ENCODE results near the gene FYCO1. TPM values are rescaled to one million over a fixed set of nuclear protein-coding genes. Genes with fewer than 3 reads are reported as not detected.
A peak's percentile ranks its signal among the peaks of the same experiment; 100 is the strongest.

FYCO1 gene
- total RNA-seq, 2 donors from 2014 or later: 23.5 to 32.8 TPM

DNA sequence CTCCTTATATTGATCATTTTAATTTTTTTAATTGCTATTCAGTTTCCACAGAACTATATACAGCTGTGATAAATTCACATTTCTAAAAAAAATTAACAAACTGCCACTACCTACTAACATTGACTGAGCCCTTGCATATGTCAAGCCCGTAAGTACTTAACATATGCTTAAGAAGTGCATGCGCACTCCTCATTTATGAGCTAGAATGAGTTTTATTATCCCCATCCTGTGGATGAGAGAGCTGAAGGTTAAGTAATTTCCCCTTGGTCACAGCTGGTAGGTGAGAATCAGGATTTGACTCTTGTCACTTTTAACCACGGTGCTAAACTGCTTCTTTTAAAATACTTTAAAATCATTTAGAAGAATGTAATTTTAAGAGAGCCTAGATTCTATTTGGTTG is 26.5 kb downstream of the FYCO1 start:
- ATAC-seq: no peak
- intact Hi-C loops (cut with DNase I, micrococcal nuclease): no loop called here
- DNase-seq: no peak

DNA sequence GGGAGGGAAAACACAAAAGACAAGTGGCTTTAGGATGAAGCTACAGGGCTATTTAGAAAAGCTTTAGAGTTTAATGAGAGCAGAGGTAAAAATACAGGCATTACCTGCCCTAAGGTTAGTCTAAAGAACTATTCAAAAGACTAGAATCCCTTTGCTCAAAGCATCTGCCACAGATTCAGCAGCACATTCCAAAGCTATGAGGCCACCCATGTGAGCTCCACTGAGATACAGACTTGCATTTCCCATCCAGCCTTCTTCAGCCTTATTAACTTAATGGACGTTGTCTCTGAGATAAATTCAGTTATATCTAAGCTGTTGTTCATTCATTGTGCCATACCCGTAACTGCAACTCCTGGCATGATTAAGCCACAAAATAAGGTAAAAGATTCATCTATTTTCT is 26.9 kb downstream of the FYCO1 start:
- DNase-seq (no peak), ATAC-seq (no peak)
- intact Hi-C loops (cut with DNase I, micrococcal nuclease): no loop called here

GRCh38 chr3:45968149-45968548 is 27.5 kb downstream of the FYCO1 start:
- no peak for DNase-seq
- no peak for ATAC-seq
- intact Hi-C loops (cut with DNase I, micrococcal nuclease): no loop called here

DNA sequence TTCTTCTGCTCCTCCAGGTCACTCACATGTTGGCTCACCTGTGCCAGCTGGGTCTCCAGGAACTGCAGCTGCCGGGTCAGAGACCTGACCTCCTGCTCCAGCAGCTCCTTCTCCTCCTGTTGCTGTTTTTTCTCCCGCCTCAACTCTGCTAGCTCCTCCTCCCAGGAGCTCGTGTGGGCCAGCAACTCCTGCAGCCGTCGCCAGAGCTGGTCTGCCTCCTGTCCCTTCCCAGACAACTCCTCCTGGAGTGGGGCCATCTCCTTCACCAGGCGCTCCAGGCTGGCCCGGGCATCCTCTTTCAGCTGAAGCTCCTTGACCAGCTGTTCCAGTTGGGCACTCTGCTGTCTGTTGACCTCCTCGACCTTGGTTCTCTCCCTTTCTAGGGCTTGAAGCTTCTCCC is 27.9 kb downstream of the FYCO1 start:
- DNase-seq (no peak), ATAC-seq (no peak)
- intact Hi-C loops (cut with DNase I, micrococcal nuclease): no loop called here

- intact Hi-C loops (cut with DNase I, micrococcal nuclease): no loop called here
- no peak for ATAC-seq
- no peak for DNase-seq
These were observed 28.5 kb downstream of the FYCO1 start for GRCh38 chr3:45966950-45967640.

GRCh38 chr3:45966371-45966791 is 29.2 kb downstream of the FYCO1 start:
- intact Hi-C loops (cut with DNase I, micrococcal nuclease): no loop called here
- ATAC-seq (no peak), DNase-seq (no peak)

DNA sequence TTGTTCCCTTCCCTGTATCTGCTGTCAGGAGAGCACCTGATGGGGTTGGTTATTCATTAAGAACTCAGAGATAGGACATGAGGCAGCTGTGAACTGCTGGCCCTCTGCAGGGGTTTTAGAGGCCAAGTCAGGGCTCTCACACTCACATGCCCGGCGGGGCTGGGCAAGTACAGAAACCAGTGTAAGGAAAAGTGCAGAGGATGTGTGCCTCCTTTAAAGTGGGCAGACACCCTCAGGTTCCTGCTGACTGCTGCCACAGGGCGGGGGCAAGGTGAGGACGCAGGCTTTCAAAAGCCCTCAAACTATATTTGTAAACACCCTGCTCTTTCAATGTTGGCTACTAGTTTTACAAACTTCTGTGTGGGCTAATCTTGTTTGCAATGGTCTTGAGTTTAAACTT is 30.0 kb downstream of the FYCO1 start:
- intact Hi-C loops (cut with DNase I, micrococcal nuclease): no loop called here
- DNase-seq (no peak), ATAC-seq (no peak)

DNA sequence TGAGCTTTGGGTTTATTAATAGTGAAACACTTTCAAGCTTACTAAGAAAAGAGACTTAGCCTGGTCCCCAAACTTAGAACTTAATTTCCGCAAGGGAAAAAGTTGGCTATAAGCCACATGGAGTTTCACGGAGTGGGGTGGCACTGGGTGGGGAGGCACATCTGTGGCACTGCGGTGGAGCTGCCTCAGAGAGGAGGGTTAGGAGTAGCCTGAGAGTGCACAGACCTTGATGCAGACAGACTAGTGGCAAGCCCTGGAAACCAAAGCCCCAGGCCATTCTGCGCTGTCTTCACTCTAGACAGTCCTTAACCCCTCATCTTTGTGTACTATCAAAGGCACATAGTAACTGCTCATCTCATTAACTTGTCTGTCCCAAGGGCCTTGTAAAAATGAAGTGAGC is 30.4 kb downstream of the FYCO1 start:
- ATAC-seq (no peak), DNase-seq (no peak)
- intact Hi-C loops (cut with DNase I, micrococcal nuclease): no loop called here

GRCh38 chr3:45964139-45964538 is 31.5 kb downstream of the FYCO1 start:
- intact Hi-C loops (cut with DNase I, micrococcal nuclease): no loop called here
- DNase-seq (no peak), ATAC-seq (no peak)

DNA sequence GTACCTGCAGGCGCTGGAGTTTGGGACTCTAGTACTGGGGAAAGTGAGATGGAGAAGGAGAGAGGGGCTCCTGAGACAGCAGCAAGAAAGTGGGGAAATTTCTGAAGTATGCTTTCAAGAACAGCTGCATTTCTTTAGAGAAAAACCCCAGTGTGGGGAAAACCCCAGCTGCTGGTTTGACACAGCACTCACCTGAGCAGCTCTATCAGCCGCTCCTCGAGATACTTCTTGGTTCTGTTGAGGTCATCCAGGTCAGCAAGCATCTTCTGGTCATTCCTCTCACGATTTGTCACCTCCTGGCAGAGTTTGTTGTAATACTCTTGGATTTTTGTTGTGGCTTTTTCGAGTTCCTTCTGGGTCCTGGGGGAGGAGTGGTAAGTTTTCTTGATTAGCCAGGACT is 33.6 kb downstream of the FYCO1 start:
- DNase-seq (no peak), ATAC-seq (no peak)
- intact Hi-C loops (cut with DNase I, micrococcal nuclease): no loop called here

GRCh38 chr3:45960289-45960688 is 35.3 kb downstream of the FYCO1 start:
- DNase-seq (no peak), ATAC-seq (no peak)
- intact Hi-C loops (cut with DNase I, micrococcal nuclease): no loop called here

GRCh38 chr3:45959201-45959600 is 36.4 kb downstream of the FYCO1 start:
- DNase-seq: no peak
- no peak for ATAC-seq
- intact Hi-C loops (cut with DNase I, micrococcal nuclease): no loop called here

DNA sequence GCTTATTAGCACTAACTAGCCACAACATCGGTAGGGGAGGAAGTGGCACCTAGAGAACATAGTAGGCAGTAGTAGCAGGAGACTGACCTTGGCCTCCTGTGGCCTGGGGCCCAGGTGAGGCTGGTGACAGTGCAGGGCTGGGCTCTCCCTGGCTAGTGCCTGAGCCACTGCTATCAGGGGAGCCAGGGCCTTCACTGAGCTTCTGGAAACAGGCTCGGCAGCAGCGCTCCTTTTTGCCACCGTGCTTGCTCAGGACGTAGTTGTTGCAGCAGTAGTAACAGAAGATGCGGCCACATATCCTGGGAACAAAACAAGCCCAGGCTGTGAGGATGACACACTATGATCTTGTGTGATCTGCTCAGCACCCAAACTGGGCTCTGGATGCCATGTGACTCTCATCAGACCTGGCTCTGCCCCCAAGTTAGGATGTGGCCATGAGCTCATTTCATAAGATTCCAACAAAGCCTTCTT is 37.3 kb downstream of the FYCO1 start:
- ATAC-seq (no peak), DNase-seq (no peak)
- intact Hi-C loops (cut with DNase I, micrococcal nuclease): no loop called here

GRCh38 chr3:45957586-45957985 is 38.0 kb downstream of the FYCO1 start:
- DNase-seq (no peak), ATAC-seq (no peak)
- intact Hi-C loops (cut with DNase I, micrococcal nuclease): no loop called here

GRCh38 chr3:45955706-45956105 is 39.9 kb downstream of the FYCO1 start:
- intact Hi-C loops (cut with DNase I, micrococcal nuclease): no loop called here
- DNase-seq (no peak), ATAC-seq (no peak)

DNA sequence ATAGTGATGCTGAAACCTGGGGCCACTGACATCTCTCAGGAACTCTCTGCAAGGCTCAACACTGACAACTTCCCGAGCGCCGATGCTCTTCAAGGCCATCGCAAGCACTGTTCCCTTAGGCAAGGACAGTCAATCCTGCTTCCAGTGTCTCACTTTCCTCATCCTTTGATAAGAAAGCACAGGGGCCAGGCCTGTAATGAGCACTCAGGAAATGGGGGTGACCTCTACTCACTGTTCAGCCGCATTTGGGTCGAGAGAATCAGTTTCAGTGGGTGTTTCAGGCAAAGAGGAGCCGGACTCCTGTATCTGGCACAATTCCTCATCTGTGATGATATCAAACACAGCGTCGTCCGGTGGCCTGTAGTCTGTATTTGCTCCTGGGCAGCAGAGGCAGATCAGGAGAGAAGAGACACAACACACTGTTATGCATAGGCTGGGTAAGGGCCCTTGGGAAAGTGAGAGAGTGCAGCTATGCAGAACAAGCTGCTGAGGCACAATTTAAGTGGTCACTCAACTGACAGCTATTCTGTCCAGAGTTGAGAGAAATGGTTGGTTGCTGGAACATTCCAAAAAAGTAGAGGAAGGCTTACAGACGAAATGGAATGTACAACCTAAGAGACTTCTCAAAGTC is 40.5 kb downstream of the FYCO1 start:
- DNase-seq: no peak
- intact Hi-C loops (cut with DNase I, micrococcal nuclease): no loop called here
- ATAC-seq: no peak

DNA sequence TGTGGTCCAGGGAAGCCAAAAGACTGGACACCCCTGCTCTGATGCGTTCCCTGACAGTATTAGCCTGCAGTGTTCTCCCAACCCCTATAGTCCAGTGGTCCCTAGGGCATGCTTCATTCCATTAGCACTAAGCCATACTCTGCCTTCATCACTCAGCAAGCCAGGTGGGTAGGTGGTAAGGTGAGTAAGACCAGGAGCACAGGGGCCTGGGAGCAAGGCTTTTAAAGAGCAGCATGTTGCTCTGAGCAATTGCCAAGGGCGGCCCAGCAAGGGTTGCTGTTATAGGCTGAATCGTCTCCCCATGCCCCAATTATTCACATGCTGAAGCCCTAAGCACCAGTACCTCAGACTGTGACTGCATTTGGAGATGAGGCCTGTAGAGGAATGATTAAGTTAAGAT is 41.3 kb downstream of the FYCO1 start:
- DNase-seq (no peak), ATAC-seq (no peak)
- intact Hi-C loops (cut with DNase I, micrococcal nuclease): no loop called here

- ATAC-seq (peak; percentile 33), DNase-seq (no peak)
- intact Hi-C loops (cut with DNase I, micrococcal nuclease): no loop called here
These were observed 42.1 kb downstream of the FYCO1 start for GRCh38 chr3:45953536-45953935.

DNA sequence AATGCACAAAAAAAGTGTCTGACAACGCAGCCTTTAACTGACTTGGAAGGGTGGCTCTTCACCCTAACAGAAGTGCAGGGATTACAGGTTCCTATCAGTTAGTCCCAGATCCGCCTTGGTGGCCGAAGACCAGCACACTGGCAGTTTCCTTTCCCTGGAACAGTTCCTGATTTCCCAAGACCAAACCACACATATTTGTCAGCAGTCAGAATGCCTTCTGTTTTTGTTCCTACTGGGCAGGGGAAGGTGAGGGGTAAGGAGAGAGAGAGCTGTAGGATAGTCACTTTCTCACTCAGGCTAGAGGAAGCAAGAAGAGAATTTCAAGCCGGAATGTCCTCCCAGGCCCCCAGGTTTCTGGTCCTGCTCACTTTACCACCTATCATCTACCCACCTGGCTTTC is 43.2 kb downstream of the FYCO1 start:
- ATAC-seq: no peak
- no peak for DNase-seq
- intact Hi-C loops (cut with DNase I, micrococcal nuclease): no loop called here

DNA sequence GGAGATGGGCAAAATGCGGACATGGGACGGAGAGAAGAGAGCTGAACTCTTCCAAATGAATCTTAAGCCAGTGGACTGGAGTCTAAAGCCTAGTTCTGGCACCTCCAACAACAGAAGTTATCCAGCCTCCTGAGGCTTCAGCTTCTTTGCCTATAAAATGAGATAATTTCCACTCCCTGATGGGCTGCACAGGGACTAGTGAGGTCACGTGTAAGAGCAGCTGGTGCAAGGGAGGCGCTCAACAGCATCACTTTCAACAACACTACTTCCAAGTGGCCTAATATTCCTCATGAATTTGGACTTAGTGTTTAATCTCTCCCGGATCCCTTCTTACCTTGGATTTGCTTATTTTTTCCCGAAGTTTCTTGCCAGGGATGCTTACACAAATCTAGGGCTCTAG is 43.7 kb downstream of the FYCO1 start:
- ATAC-seq: no peak
- intact Hi-C loops (cut with DNase I, micrococcal nuclease): no loop called here
- no peak for DNase-seq

All from left colon (tissue), 2 donors.